ENCODE measurements around the gene ZFAND3.

GRCh38 chr6:37974381-37974780 is 154.9 kb downstream of the ZFAND3 start:
- no peak for TF ChIP-seq POLR2A (IDR thresholded peaks at IDR 0.05; ENCODE audit: low read length)
- no peak for TF ChIP-seq GATA1 (IDR thresholded peaks at IDR 0.05; ENCODE audit: low read depth, low read length)

All from erythroblast (primary cell).